ENCODE results near the gene KHDC1L.
"Not testable (repeated sequence)": the region's sequence is repeated elsewhere in the genome, so short reads cannot be mapped to it uniquely, and the experiment has no call there.

Gene KHDC1L

GRCh38 chr6:73225396-73225795, at the start of gene KHDC1L:
Gene KHDC1L, minus strand, starts transcription at chr6:73225496. Its CDS starts 88 bp downstream, at chr6:73225408.
- DNase-seq: no peak

GRCh38 chr6:73269296-73269695, 44.0 kb upstream of the KHDC1L start:
- not testable (repeated sequence) for DNase-seq

GRCh38 chr6:73268896-73269295, 43.6 kb upstream of the KHDC1L start:
- DNase-seq: not testable (repeated sequence)

GRCh38 chr6:73264446-73264845, 39.1 kb upstream of the KHDC1L start:
- DNase-seq: no peak

GRCh38 chr6:73263570-73263909, 38.2 kb upstream of the KHDC1L start:
- DNase-seq: no peak

- peak; percentile 80 for DNase-seq
These were observed 37.6 kb upstream of the KHDC1L start, which contains the start of gene KHDC1 for GRCh38 chr6:73262671-73263569. Gene KHDC1, minus strand, starts transcription at chr6:73263196. Its CDS starts 20,679 bp downstream, at chr6:73242517.

- no peak for DNase-seq
These were observed 33.4 kb upstream of the KHDC1L start for GRCh38 chr6:73258721-73259120.

GRCh38 chr6:73254323-73254722, 29.0 kb upstream of the KHDC1L start:
- not testable (repeated sequence) for DNase-seq

- no peak for DNase-seq
These were observed 27.4 kb upstream of the KHDC1L start for GRCh38 chr6:73252703-73253102.

- DNase-seq: no peak
These were observed 24.7 kb upstream of the KHDC1L start for GRCh38 chr6:73250016-73250415.

- no peak for DNase-seq
These were observed 23.1 kb upstream of the KHDC1L start for GRCh38 chr6:73248192-73248903.

- no peak for DNase-seq
These were observed 16.7 kb upstream of the KHDC1L start for GRCh38 chr6:73242001-73242400.

GRCh38 chr6:73240730-73241129, 15.4 kb upstream of the KHDC1L start:
- DNase-seq: no peak

- DNase-seq: no peak
These were observed 11.0 kb upstream of the KHDC1L start for GRCh38 chr6:73236144-73236750.

GRCh38 chr6:73234733-73235132, 9.4 kb upstream of the KHDC1L start:
- DNase-seq: no peak

GRCh38 chr6:73233971-73234370, 8.7 kb upstream of the KHDC1L start:
- DNase-seq: not testable (repeated sequence)

- DNase-seq: no peak
These were observed 7.8 kb upstream of the KHDC1L start for GRCh38 chr6:73233048-73233447.

GRCh38 chr6:73231986-73232391, 6.7 kb upstream of the KHDC1L start:
- no peak for DNase-seq

GRCh38 chr6:73227606-73228255, 2.4 kb upstream of the KHDC1L start:
- DNase-seq: no peak

- no peak for DNase-seq
These were observed 8.4 kb downstream of the KHDC1L start for GRCh38 chr6:73216859-73217258.

- no peak for DNase-seq
These were observed 16.2 kb downstream of the KHDC1L start for GRCh38 chr6:73209117-73209516.

- DNase-seq: no peak
These were observed 18.0 kb downstream of the KHDC1L start for GRCh38 chr6:73207221-73207837.

- DNase-seq: no peak
These were observed 21.0 kb downstream of the KHDC1L start for GRCh38 chr6:73204252-73204651.
